PC-3 (cell line): ENCODE measurements around the gene BCL2L13. TPM values are rescaled to one million over a fixed set of nuclear protein-coding genes. Genes with fewer than 3 reads are reported as not detected.
A peak's percentile ranks its signal among the peaks of the same experiment; 100 is the strongest.

Experiments used
- ATAC-seq: fragments of 200-7000 bp; cut with Tn5 transposase; 2 replicates; pipeline ENCODE4 v1.9.1; 2020; ENCODE audit warnings: mild to moderate bottlenecking, moderate library complexity
- Bru-seq: library from RNA; stranded (reverse); fragments of 400-500 nt; gene quantifications from one replicate; lab custom pipeline; 2021; lab: Mats Ljungman, UMichigan
- BruChase-seq, 2 experiments: library from RNA; stranded (reverse); fragments of 400-500 nt; gene quantifications; one replicate each; lab custom pipeline; 2021; lab: Mats Ljungman, UMichigan
- BruUV-seq: library from RNA; stranded (reverse); fragments of 400-500 nt; replicated peaks from 2 replicates; lab custom pipeline; 2021; lab: Mats Ljungman, UMichigan
- CTCF ChIA-PET: fragments of 300-600 bp; sonication (Branson Sonifier 250); formaldehyde crosslinking; loops from one replicate; lab custom pipeline; 2022; ENCODE audit warnings: antibody characterized with exemption; lab: Charles Lee
- POLR2A ChIA-PET: fragments of 300-600 bp; sonication (Branson Sonifier 250); formaldehyde crosslinking; loops from one replicate; lab custom pipeline; 2022; ENCODE audit warnings: antibody characterized with exemption; ENCODE audit not compliant: unreplicated experiment; lab: Charles Lee
- DNase-seq: peaks from one replicate; pipeline ENCODE4 v3.0.0-alpha.2; 2015
- H2AFZ ChIP-seq: fragments of 300-600 bp; sonication (generic); 2 replicates; pipeline ENCODE4 v1.6.0; 2016; ENCODE audit warnings: antibody characterized with exemption, low read length
- H3F3A ChIP-seq: fragments of 300-600 bp; sonication (generic); one replicate; pipeline ENCODE4 v1.6.0; 2017; ENCODE audit warnings: antibody characterized with exemption, low read length, control low read depth, mild to moderate bottlenecking; ENCODE audit not compliant: unreplicated experiment
- H3K27ac ChIP-seq: fragments of 300-600 bp; sonication (generic); 2 replicates; pipeline ENCODE4 v1.5.1; 2016; ENCODE audit warnings: mild to moderate bottlenecking, low read length
- H3K27me3 ChIP-seq: fragments of 300-600 bp; sonication (generic); 2 replicates; pipeline ENCODE4 v1.6.1; 2016; ENCODE audit warnings: low read length, mixed read lengths
- H3K36me3 ChIP-seq: fragments of 300-600 bp; sonication (generic); 2 replicates; pipeline ENCODE4 v1.6.1; 2016; ENCODE audit warnings: low read depth, mixed run types, low read length, mixed read lengths
- H3K4me1 ChIP-seq: fragments of 300-600 bp; sonication (generic); 2 replicates; pipeline ENCODE4 v1.5.1; 2016; ENCODE audit warnings: low read length; ENCODE audit not compliant: insufficient read depth
- H3K4me2 ChIP-seq: fragments of 300-600 bp; sonication (generic); 2 replicates; pipeline ENCODE4 v1.6.0; 2016; ENCODE audit warnings: low read length
- H3K4me3 ChIP-seq: fragments of 300-600 bp; sonication (generic); 2 replicates; pipeline ENCODE4 v1.5.1; 2016; ENCODE audit warnings: mild to moderate bottlenecking, low read length, mixed read lengths
- H3K79me2 ChIP-seq: fragments of 300-600 bp; sonication (generic); 2 replicates; pipeline ENCODE4 v1.6.1; 2017; ENCODE audit warnings: low read length, mixed read lengths
- H3K9ac ChIP-seq: fragments of 300-600 bp; sonication (generic); 2 replicates; pipeline ENCODE4 v1.6.0; 2016; ENCODE audit warnings: mild to moderate bottlenecking, low read length
- H3K9me2 ChIP-seq: fragments of 300-600 bp; sonication (generic); replicated peaks from 2 replicates; pipeline ENCODE4 v1.6.1; 2016; ENCODE audit warnings: mixed run types, low read length, mixed read lengths
- H3K9me3 ChIP-seq: fragments of 300-600 bp; sonication (generic); 2 replicates; pipeline ENCODE4 v1.6.1; 2016; ENCODE audit warnings: low read length, mixed read lengths
- H4K20me1 ChIP-seq: fragments of 300-600 bp; sonication (generic); 2 replicates; pipeline ENCODE4 v1.6.1; 2016; ENCODE audit warnings: low read length, mixed read lengths
- EZH2 ChIP-seq: fragments of 300-600 bp; sonication (generic); IDR thresholded peaks from one replicate; pipeline ENCODE4 v1.6.1; 2017; ENCODE audit warnings: antibody characterized with exemption, mild to moderate bottlenecking, low read length; ENCODE audit not compliant: unreplicated experiment
- EZH2phosphoT487 ChIP-seq: fragments of 300-600 bp; sonication (generic); IDR thresholded peaks from 2 replicates; pipeline ENCODE4 v1.6.1; 2018; ENCODE audit warnings: mild to moderate bottlenecking, antibody characterized with exemption, low read length, borderline replicate concordance
- intact Hi-C: fragments of 100-400 bp; cut with micrococcal nuclease; formaldehyde crosslinking; loops from 2 replicates; pipeline ENCODE4 v1.9.0; 2023
- long read RNA-seq: library from polyadenylated mRNA; unstranded; transcript quantifications from one replicate; pipeline ENCODE4 v2.0.0, GENCODE V29; 2021; ENCODE audit not compliant: unreplicated experiment
- total RNA-seq: library from RNA; depleted of rRNA; stranded (reverse); fragments of >200 nt; gene quantifications from 2 replicates; pipeline ENCODE4 v1.2.3, GENCODE V29; 2014; rRNA removed
- TF ChIP-seq, protein P1 (sequence below): fragments of 300-600 bp; sonication (generic); conservative IDR thresholded peaks from 2 replicates; pipeline ENCODE4 v1.5.1; 2017; ENCODE audit warnings: antibody characterized with exemption, low read depth, mild to moderate bottlenecking, low read length

The BCL2L13 gene, protein sequence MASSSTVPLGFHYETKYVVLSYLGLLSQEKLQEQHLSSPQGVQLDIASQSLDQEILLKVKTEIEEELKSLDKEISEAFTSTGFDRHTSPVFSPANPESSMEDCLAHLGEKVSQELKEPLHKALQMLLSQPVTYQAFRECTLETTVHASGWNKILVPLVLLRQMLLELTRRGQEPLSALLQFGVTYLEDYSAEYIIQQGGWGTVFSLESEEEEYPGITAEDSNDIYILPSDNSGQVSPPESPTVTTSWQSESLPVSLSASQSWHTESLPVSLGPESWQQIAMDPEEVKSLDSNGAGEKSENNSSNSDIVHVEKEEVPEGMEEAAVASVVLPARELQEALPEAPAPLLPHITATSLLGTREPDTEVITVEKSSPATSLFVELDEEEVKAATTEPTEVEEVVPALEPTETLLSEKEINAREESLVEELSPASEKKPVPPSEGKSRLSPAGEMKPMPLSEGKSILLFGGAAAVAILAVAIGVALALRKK
- total RNA-seq, result 31.3 TPM in 2 replicates
- percentile 69 among the genes with signal in this experiment for Bru-seq, nascent RNA
- percentile 72 among the genes with signal in this experiment for BruChase-seq, experiment 1, labeled RNA remaining after a 6-hour chase
- percentile 64 among the genes with signal in this experiment for BruChase-seq, experiment 2, labeled RNA remaining after a 2-hour chase
- long read RNA-seq, full-length matches to known transcripts, result 49 of 90 reads
- long read RNA-seq, partial matches to known transcripts, result 17 of 90 reads
- long read RNA-seq, other reads (novel, unspliced or antisense), result 24 of 90 reads

DNA sequence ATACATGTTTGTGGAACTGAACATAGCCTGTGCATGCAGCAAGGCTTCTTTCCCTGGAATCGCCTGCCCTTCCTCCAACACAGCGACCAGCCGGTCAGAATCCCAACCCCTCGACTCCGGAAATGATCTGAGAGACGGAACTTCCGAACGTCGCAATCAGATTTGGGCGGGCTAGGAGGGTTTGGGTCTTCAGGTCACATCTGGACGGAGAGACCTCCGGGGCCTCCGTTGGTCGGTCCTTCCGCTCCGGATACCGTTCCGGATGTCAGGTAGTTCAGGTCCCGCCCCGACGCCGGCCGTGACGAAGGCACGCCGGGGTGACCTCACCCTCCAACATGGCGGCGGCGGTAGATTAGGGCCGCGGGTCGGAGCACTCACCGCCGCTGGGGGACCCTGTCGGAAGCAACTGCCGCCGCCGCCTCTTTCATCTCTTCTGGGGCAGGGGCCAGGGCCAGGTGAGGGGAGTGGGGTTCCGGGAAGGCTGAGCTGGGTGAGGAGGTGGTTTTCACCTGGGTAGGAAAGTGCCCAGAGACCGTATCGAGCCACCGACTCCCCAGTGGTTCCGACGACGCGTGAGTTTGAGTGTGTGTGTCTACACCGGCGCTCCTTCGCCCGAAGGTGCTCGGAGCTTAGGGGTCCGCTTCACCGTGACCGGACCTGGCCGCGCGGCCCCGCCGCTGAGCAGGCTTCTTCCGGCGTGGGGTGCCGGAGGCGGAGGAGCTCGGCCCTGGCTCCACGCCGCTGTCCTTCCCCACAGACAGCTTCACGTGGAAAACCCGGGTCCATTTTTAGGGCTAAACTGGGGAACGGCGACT lies at the start of gene BCL2L13:
Gene BCL2L13 (plus strand): TSS at position 326 of the 815 bp plus-strand sequence. CDS start 16,955 bp downstream, outside the sequence.
- Histone ChIP-seq H3K79me2 (peaks cover 40% of the 10 kb centered on the region), H3K4me1 (peaks cover 22% of the 10 kb centered on the region), H3K36me3 (no peaks in the 10 kb centered on the region), H3K4me2 (peak within 1 kb of the TSS; percentile 90), H3K9me2 (no peaks in the 10 kb centered on the region), H3K9ac (peak within 1 kb of the TSS; percentile 98), H2AFZ (peak within 1 kb of the TSS; percentile 81), H3K9me3 (no peaks in the 10 kb centered on the region), H3K27ac (peak within 1 kb of the TSS; percentile 93), H3K4me3 (peak within 1 kb of the TSS; percentile 91), H3F3A (no peaks in the 10 kb centered on the region), H4K20me1 (0 out of 2 replicates have a peak, but pooled peaks cover 3% of the 10 kb centered on the region), H3K27me3 (no peaks in the 10 kb centered on the region)
- TF ChIP-seq EZH2phosphoT487, result no peak
- TF ChIP-seq, protein P1, sequence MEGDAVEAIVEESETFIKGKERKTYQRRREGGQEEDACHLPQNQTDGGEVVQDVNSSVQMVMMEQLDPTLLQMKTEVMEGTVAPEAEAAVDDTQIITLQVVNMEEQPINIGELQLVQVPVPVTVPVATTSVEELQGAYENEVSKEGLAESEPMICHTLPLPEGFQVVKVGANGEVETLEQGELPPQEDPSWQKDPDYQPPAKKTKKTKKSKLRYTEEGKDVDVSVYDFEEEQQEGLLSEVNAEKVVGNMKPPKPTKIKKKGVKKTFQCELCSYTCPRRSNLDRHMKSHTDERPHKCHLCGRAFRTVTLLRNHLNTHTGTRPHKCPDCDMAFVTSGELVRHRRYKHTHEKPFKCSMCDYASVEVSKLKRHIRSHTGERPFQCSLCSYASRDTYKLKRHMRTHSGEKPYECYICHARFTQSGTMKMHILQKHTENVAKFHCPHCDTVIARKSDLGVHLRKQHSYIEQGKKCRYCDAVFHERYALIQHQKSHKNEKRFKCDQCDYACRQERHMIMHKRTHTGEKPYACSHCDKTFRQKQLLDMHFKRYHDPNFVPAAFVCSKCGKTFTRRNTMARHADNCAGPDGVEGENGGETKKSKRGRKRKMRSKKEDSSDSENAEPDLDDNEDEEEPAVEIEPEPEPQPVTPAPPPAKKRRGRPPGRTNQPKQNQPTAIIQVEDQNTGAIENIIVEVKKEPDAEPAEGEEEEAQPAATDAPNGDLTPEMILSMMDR, result no peak
- TF ChIP-seq EZH2, result no peak
- CTCF ChIA-PET, result interaction anchor here (0.6 kb wide), 3 partner anchors 16 to 105 kb away, joined by 3 read pairs; no protein-coding TSS in a partner anchor
- TSS peak; percentile 66 for BruUV-seq
- POLR2A ChIA-PET, result interaction anchor here (0.5 to 0.6 kb wide), 2 partner anchors 15 to 387 kb away, joined by 3 to 15 read pairs; no protein-coding TSS in a partner anchor
- ATAC-seq (peak; percentile 86), DNase-seq (peak; percentile 86)
- intact Hi-C loops, result loop anchor here (2.0 kb wide), 2 partner anchors 34 to 68 kb away; no protein-coding TSS in a partner anchor

DNA sequence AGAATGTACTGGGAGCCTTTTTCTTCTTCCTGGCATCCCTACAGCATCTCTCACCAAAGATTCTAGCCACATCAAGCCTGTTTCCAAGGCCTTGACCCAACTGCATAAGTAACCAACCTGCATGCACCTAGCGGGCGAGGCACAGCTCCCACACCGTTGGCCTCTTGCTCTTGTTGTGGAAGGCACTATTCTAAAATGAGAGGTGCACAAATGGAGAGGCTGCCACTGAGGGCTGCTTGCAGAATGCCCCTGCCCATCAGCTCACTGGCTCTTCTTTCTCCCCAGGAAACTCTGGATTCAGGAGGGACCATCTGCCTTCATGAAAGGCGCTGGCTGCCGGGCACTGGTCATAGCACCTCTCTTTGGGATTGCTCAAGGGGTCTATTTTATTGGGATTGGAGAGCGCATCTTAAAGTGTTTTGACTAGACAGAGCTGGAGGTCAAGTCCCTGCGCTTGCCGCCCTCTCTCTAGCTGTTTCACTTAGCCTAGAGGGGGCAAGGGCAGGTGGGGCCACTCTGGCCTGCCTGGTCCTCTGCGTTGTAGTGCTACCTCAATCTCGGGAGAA lies 48.7 kb upstream of the BCL2L13 start:
- DNase-seq (no peak), ATAC-seq (no peak)
- H3K9me2 ChIP-seq, result no peaks in the 10 kb centered on the region
- no peaks in the 10 kb centered on the region for H4K20me1 ChIP-seq
- H3K4me3 ChIP-seq, result no peak overlapping the region
- no peak overlapping the region for H3K4me2 ChIP-seq
- H3K27ac ChIP-seq, result no peak overlapping the region
- H3K4me1 ChIP-seq, result no peaks in the 10 kb centered on the region
- H3K9me3 ChIP-seq, result no peaks in the 10 kb centered on the region
- TF ChIP-seq, protein P1, result no peak
- TF ChIP-seq EZH2phosphoT487 (no peak), EZH2 (no peak)
- no peaks in the 10 kb centered on the region for H3F3A ChIP-seq
- H2AFZ ChIP-seq, result no peak overlapping the region
- no peak overlapping the region for H3K9ac ChIP-seq
- no peaks in the 10 kb centered on the region for H3K27me3 ChIP-seq
- ChIA-PET POLR2A (no interaction called here), CTCF (no interaction called here)
- intact Hi-C loops, result no loop called here
- H3K79me2 ChIP-seq, result no peaks in the 10 kb centered on the region
- H3K36me3 ChIP-seq, result peaks cover 12% of the 10 kb centered on the region
- TSS peak; percentile 12 for BruUV-seq
